WI38 (cell line): Measurements from ENCODE around the gene RNF227.
A peak's percentile ranks its signal among the peaks of the same experiment; 100 is the strongest.

Experiments
- H3K4me3 ChIP-seq: 2 replicates; pipeline ENCODE4 v1.5.1; 2011; ENCODE audit warnings: low read depth, mild to moderate bottlenecking, control low read depth, low read length
- TF ChIP-seq, protein P1 (sequence below): IDR thresholded peaks from 2 replicates; pipeline ENCODE4 v1.5.1; 2012; ENCODE audit warnings: low read depth, mild to moderate bottlenecking, control low read depth, low read length

The RNF227 gene

DNA sequence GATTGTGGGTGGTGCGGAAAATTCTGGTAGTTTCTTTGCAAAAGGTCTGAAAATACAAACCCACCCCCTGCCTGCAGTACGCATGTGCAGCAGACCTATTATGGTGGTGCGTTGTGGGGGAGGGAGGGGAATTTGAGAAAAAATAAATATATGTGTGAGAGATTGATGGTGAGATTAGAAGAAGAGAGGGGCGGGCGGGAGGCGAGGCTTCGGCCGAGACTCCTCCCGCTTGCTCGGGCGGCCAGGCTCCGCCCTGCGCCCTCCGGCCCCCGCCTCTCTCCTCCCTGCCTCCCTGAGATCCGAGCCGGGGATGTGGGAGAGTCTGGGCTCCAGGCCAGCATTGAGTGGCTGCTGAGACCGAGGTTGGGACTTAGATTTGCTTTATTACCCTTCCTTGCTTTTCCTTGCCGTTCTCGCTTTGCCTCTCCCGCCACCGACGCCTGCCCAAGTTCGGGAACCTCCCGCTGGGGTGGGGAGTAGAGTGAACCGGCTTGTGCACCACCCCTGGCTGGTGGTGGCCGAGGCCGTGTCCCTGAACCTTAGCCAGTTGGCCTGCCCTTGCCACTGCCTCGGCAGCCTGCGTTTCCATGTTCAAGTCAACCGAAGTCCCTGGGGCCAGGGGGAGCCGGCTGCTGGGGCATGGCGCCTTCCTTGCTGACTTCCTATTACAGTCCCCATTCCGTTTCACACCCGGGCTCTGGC, 28.5 kb downstream of the RNF227 start:
- TF ChIP-seq, protein P1, sequence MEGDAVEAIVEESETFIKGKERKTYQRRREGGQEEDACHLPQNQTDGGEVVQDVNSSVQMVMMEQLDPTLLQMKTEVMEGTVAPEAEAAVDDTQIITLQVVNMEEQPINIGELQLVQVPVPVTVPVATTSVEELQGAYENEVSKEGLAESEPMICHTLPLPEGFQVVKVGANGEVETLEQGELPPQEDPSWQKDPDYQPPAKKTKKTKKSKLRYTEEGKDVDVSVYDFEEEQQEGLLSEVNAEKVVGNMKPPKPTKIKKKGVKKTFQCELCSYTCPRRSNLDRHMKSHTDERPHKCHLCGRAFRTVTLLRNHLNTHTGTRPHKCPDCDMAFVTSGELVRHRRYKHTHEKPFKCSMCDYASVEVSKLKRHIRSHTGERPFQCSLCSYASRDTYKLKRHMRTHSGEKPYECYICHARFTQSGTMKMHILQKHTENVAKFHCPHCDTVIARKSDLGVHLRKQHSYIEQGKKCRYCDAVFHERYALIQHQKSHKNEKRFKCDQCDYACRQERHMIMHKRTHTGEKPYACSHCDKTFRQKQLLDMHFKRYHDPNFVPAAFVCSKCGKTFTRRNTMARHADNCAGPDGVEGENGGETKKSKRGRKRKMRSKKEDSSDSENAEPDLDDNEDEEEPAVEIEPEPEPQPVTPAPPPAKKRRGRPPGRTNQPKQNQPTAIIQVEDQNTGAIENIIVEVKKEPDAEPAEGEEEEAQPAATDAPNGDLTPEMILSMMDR: no peak
- peak overlapping the region; percentile 80 for H3K4me3 ChIP-seq

DNA sequence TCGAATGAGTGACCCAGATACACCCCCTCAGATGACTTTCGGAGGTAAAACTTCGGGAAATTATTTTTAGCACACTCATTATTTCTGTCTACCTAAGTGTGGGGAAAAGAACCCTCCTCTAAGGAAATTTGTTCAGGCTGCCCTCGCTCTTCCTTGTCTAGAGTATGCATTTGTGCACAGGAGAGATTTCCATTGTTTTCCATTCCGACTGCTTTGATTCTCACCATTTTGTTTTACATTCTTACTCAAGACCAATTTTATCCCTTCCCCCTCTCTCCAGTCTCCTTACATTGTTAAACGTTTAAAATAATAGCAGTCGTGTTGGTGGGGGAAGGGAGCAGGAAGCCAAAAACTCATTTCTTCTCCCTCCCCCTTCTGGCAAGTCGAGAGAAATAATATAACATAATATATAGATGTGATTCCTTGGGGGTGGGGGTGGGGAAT, 29.0 kb downstream of the RNF227 start:
- TF ChIP-seq, protein P1: no peak
- peak overlapping the region; percentile 80 for H3K4me3 ChIP-seq

DNA sequence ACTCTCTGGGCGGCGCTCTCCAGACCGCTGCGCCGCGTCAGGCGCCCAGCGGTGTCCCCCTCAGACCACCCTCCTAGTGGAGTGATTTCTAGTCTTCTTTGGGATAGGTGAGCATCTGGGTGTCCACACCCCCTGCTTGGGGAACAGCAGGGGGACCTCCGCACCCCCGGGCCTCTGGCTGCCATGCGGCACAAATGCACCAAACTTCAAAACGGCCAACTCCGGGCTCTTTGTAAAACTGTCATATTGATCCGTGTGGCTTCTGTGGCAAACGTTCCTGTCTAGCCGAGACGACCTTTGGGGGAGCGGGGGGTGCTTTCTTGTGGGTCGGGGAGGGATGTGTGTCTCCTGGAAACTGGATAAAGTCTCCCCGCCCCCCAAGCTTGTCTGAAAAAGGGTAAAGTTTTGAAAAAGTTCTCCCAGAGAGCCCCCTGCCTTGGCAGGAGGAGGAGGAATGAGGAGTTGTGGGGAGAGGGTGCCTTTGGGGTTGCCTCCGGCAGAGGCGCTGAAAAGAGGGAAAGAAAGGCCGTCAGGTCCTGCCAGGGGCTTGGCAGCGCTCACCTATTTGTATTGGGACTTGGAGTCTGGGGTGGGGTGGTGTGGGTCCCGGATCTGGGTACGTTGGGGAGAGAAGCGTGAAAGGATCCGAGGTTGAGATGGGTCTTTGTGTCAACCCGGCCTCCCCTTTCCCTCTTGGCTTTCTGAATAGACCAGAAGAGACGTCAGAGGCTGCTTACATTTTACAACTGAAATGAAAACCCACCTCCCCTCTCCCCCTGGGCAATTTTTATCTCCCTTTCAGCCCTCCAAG, 29.7 kb downstream of the RNF227 start:
- TF ChIP-seq, protein P1: no peak
- H3K4me3 ChIP-seq: peak overlapping the region; percentile 80

DNA sequence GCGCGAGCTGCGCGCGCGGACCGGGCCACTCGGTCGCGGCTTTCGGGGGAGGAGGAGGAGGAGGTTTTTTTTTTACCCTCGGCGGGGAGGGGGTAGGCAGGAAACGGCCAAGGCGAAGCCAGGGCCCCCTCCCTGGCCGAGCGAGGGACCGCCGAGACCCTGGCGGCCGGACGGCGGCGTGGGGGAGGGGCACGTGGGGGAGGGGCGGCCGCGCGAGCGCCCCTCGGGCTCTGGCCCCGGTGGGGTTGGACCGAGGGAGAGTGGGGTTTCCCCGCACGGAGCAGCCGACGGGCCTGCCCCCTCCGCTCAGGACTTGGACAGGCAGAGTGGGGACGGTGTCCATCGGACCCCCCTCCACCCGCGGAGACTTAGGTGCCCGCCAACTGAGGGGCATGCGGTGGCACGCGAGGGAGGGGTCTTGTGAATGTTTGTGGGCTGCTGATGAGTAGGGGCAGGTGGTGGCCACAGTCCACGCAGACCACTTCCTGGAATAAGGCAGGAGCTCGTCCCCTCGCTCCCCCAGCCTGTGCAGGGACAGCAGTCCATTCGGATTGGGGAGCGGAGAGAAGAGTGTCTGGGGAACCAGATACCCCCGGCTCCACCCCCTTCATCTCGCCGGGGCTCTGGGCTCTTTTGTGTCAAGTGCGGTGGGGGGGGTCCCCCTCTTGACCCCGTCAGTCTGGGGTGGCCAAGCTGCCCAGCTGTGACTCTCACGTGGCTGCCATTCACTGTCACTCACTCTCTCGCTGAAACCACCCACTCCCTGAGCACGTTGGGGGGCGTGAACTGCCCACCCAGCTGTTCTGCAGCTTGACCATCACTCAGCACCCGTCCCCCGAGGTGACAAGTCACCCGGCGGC, 30.5 kb downstream of the RNF227 start:
- TF ChIP-seq, protein P1: no peak
- H3K4me3 ChIP-seq: peak overlapping the region; percentile 80

- H3K4me3 ChIP-seq: peak overlapping the region; percentile 80
- TF ChIP-seq, protein P1: no peak
Observed at GRCh38 chr17:7884581-7885366, 31.3 kb downstream of the RNF227 start.

- H3K4me3 ChIP-seq: peak overlapping the region; percentile 55
- TF ChIP-seq, protein P1: no peak
Observed at GRCh38 chr17:7883781-7884386, 32.2 kb downstream of the RNF227 start.
